Neural cell (in vitro differentiated cells): Measurements from ENCODE around the gene UCK2.

ENCODE experiments used
- CTCF ChIP-seq: fragments of 450-650 bp; IDR thresholded peaks from 2 replicates; pipeline ENCODE4 v1.5.1; 2014; ENCODE audit warnings: antibody characterized with exemption, mild to moderate bottlenecking, moderate library complexity; ENCODE audit not compliant: poor library complexity, severe bottlenecking
- EZH2 ChIP-seq: fragments of 200-600, 300-800 bp; shearing (Covaris generic), sonication (generic); IDR thresholded peaks from 2 replicates; pipeline ENCODE4 v1.6.1; 2014; ENCODE audit warnings: antibody characterized with exemption, low read length, borderline replicate concordance, mild to moderate bottlenecking; ENCODE audit not compliant: insufficient read depth, poor library complexity, severe bottlenecking
- SMC3 ChIP-seq: fragments of 450-650 bp; conservative IDR thresholded peaks from 2 replicates; pipeline ENCODE4 v1.6.1; 2014; ENCODE audit warnings: antibody characterized with exemption, mild to moderate bottlenecking, moderate library complexity; ENCODE audit not compliant: poor library complexity
- TAF1 ChIP-seq: IDR thresholded peaks from 2 replicates; pipeline ENCODE4 v1.6.1; 2012; ENCODE audit warnings: low read depth

DNA sequence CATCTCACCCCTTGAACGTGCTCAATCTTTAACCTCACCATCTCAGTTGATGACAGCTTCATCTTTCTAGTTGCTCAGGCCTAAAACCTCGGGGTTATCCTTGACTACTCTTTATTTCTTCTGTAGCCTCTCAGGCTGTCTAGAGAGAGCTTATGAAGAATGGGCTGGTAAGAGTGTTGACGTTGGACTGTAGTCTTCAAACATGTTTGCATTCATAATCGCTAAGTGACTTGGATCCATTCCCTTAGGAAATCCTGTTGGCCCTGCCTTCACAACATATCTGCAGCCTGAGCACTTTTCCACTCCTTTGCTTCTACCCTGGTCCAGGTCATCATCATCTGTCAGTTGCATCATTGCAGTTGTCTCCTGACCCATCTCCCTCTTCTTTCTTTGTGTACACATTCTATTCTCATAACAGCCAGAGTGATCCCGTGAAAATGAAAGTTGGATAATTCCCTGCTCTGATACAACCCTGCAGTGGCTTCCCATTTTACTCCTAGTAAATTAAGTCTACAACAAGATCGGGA lies 10.5 kb downstream of the UCK2 start:
- TF ChIP-seq CTCF (no peak), EZH2 (no peak), TAF1 (no peak), SMC3 (no peak)
